HK-2 (cell line): ENCODE data around the gene MEF2C.

ENCODE experiments used
- DNase-seq: peaks from one replicate; pipeline ENCODE4 v3.0.0-alpha.2; 2018; ENCODE audit not compliant: unreplicated experiment

Gene MEF2C

GRCh38 chr5:88829054-88829453 is 53.9 kb downstream of the MEF2C start:
- no peak for DNase-seq

- no peak for DNase-seq
These were observed 55.0 kb downstream of the MEF2C start for GRCh38 chr5:88827997-88828396.

- peak; percentile 12 for DNase-seq
These were observed 56.1 kb downstream of the MEF2C start for GRCh38 chr5:88826646-88827585.

DNA sequence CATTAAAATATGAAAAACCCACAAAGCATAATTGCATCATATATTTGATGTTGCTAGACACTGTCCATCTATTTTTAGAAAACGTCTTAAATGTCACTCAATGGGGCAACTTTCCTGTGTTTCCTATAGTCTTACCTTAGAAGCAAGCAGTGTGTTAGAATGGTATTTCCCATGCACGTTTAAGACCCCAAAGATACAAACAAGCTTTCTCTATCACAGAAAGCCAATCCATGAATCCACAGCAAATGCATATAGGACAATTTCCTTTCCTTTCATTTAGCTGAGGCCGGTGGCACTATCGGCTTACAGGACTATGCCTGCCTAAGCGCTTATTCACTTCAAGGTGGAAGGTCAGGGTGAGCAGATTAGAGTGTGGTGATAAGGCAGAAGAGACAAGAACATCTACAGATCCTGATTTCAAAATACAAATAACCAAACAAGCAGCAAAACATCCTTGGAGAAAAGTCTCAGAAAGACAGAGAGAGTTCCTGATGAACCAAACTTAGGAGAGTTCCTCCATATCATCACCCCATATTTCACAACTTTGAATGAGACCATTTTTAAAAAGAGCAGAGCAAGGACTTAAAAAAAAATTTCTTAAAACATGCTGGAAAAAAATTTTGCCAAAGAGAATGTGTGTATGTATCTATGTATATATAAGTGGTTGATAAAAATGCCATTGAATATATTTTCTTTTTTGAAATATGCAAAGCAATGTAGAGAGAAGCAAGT is 57.2 kb downstream of the MEF2C start:
- no peak for DNase-seq

- no peak for DNase-seq
These were observed 57.9 kb downstream of the MEF2C start for GRCh38 chr5:88824892-88825583.

DNA sequence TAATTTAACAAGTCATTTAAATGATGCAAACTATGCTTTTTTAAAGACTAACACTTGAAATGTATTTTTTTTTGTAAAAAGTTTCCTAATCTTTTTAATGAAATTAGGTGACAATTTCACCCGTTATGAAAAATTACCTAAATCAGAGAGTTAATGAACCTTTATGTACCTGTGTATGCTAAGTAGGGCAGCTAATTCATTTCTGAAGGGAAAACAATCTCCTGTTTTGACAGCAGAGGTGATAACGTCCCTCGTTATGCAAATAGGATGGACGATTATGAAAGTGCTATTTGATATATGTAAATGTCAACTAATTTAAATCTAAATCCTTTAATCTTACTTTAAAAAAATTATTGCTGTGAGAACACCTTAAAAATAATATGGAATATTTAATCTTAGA is 58.8 kb downstream of the MEF2C start:
- DNase-seq = no peak

GRCh38 chr5:88823201-88823600 is 59.8 kb downstream of the MEF2C start:
- no peak for DNase-seq

GRCh38 chr5:88821161-88821560 is 61.8 kb downstream of the MEF2C start:
- DNase-seq = no peak

DNA sequence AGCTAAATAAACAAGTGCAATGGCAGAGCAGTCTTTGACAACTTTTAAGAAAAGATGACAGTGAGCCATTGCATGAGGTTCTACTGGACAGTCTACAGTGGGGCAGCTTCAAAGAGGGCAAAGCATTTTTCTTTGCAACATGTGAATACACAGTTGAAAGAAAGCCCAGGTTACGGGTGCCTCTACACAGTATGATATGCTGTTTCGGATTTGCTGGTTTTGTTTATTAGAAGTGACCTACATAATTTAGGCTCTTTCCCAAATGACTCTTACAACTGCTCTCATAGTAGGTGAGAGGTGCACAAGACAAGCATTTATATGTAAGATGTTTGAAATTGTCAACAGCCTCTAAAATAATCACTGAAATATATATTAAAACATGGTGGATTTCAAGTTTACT is 62.4 kb downstream of the MEF2C start:
- no peak for DNase-seq

- DNase-seq = no peak
These were observed 63.5 kb downstream of the MEF2C start for GRCh38 chr5:88819301-88819999.

DNA sequence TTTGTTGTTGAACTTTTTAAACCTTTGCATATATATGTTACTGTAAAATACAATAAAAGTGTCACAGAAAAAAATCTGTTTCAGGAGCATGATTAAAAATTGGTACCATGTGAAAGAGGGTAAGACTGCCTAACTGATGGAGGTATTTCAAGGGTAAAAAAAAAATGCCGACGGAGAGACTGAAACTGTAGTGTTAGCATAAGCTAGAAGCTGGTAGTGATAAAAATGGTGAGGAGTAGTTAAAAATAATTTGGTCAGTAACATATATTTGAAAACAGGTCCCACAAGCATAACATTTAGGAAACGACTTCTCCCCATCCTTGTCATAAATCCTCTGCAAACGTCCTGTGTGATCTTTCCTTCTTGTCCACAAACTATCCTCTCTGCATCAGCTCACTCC is 64.7 kb downstream of the MEF2C start:
- DNase-seq = no peak

DNA sequence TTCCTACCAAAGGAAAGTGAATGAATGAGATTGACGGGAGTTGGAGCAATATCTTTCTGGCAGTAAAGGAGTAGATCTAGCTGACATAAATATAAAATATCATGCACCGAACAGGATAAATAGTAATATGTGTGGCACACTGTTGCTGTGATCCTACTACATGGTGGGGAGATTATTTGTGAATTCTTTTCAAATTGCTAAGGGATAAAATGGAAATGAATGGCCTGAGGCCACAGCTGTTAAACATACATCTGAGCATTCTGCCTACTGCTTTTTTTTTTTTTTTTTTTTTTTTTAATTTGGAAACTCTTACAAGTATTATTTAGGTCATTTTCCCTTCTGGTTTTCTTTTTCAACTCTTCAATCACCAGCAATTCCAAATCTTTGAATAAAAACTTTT is 66.8 kb downstream of the MEF2C start:
- no peak for DNase-seq

GRCh38 chr5:88815050-88815789 is 67.8 kb downstream of the MEF2C start:
- DNase-seq = no peak

DNA sequence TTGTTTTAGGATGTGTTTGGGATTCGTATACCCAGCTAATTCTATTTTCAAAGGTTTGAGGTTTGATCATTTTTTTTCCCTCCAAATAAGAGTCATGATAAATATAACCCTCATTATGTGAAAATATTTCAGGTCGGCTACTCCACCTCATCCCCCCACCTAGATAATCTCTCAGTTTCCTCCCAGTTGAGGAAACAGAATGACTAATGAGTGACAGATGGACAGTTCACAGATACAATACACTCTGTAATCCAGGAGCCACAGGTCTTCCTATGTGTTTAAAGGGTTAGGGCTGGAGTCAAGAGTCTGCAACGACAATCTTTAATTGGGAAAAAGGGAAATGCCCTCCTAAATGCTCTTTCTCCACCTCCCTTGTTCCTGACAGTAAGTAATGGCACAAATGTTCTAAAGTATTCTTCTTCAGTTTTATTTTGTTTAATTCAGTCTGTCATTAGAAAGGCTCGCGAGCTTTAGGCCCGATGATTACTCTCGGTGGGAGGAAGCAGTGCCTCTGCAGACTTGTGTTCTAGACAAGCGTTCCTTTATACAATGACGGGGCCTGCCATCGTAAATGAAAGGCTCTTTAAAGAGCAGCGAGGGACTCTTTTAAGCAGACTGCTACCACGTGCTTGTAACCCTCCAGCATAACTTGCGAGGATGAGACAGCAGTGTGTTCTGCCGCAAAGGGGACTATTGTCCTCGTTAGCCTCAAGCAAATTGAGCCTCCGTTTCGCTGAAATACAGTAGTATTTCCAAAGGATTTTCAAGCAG is 69.0 kb downstream of the MEF2C start:
- no peak for DNase-seq

GRCh38 chr5:88813244-88813643 is 69.7 kb downstream of the MEF2C start:
- DNase-seq = no peak

- DNase-seq = no peak
These were observed 74.8 kb downstream of the MEF2C start for GRCh38 chr5:88808153-88808552.

GRCh38 chr5:88807327-88807726 is 75.7 kb downstream of the MEF2C start:
- DNase-seq = no peak

DNA sequence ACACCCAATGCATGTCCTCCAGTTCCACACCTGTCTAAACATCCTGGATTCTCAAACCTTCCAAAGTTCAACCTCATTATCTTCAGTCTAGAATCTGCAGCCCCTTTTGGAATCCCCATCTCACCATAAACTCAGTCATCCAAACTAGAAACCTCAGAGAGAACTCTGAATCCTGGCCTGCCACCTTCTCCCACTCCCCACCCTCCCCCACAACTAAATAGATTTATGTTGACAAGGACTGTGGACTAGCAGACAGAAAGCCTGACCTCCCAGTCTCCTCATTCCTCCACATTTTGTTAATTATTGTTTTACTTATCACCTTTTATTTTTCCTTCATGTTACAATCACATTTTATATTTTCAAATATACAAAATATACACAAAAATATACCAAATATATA is 76.6 kb downstream of the MEF2C start:
- no peak for DNase-seq

DNA sequence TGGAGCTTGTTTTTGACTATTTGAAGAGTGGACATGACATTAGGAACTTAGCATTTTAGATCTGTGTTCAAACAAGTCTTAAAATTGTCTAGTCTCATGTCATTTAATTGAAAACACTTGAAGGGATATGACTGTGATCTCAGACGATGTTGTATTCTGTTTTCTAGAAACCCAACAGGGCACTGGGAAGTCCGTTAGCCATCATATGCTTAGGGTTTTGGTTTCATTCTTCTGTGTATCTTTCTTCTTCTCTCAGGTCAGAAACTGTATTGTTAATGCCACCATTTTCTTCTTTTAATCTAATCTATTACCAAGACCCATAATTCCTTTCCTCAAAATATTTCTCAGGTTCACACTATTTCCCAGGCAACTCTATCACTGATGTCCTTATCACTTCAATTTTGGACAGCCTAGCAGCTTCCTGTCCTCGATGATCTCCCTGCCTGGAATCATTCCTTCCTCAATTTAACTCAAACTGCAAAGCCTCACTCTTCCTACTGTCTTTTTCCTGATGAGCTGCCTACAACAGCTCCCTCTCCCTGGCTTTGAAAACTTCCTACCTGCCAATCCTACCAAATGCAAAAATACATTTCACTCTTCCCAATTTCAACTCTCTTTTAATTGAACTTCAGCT is 77.7 kb downstream of the MEF2C start:
- no peak for DNase-seq

DNA sequence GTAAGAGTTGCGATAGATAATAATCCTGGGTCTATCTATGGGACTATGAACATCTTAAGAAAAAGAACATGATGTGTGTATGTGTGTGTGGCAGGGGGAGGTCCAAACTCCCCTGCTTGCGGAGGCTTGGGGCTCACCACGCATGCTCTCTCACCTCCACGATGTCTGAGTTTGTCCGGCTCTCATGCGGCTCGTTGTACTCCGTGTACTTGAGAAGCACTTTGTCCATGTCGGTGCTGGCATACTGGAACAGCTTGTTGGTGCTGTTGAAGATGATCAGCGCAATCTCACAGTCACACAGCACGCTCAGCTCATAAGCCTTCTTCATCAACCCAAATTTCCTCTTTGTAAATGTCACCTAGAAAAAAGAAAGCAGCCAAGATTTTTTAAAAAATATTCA is 78.5 kb downstream of the MEF2C start:
- DNase-seq = no peak
